ENCODE data around the gene KITLG.
A peak's percentile ranks its signal among the peaks of the same experiment; 100 is the strongest.

KITLG gene

GRCh38 chr12:88559199-88559598 is 21.1 kb downstream of the KITLG start:
- WGBS, 2 donors (ENCODE audit: extremely low coverage in 2 of 2, insufficient read length in 2 of 2, insufficient replicate concordance in 1 of 2) = no CpG with 5 or more reads among the region's 7 CpGs
- H3K4me1 ChIP-seq (ENCODE audit: control insufficient read depth in 2 of 2, insufficient read depth in 1 of 2, low read depth in 1 of 2, low read length in 2 of 2) = peaks cover 2 to 12% of the 10 kb centered on the region in 2 donors
- no peak overlapping the region for H3K4ac ChIP-seq (ENCODE audit: low read length)
- H4K8ac ChIP-seq (ENCODE audit: low read depth, low read length) = no peak overlapping the region
- no peak overlapping the region for H2BK15ac ChIP-seq (ENCODE audit: low read length)
- H2AFZ ChIP-seq (ENCODE audit: low read length) = no peak overlapping the region
- no peaks in the 10 kb centered on the region for H3K9me3 ChIP-seq (replicated peaks in 1 of 2; ENCODE audit: control insufficient read depth in 2 of 2, insufficient read depth in 1 of 2, low read depth in 1 of 2, low read length in 2 of 2)
- H3K27me3 ChIP-seq (ENCODE audit: control insufficient read depth in 3 of 3, insufficient read depth in 3 of 3, low read depth in 1 of 3, low read length in 3 of 3) = no peaks in the 10 kb centered on the region
- no peak overlapping the region for H3K18ac ChIP-seq (ENCODE audit: low read length)
- H3K27ac ChIP-seq (replicated peaks; ENCODE audit: low read length) = no peak overlapping the region
- no peak overlapping the region for H2BK5ac ChIP-seq (ENCODE audit: low read length)
- H3K4me2 ChIP-seq (ENCODE audit: insufficient read depth, low read length, poor library complexity, severe bottlenecking) = no peak overlapping the region
- H2BK120ac ChIP-seq (ENCODE audit: low read depth, low read length) = no peak overlapping the region
- no peaks in the 10 kb centered on the region for H3K36me3 ChIP-seq (replicated peaks in 1 of 2; ENCODE audit: control insufficient read depth in 2 of 2, insufficient read depth in 2 of 2, low read length in 2 of 2)
- H2AK5ac ChIP-seq (ENCODE audit: low read depth, low read length) = no peak overlapping the region
- no peak for DNase-seq (ENCODE audit: low spot score)
- H3K9ac ChIP-seq (ENCODE audit: low read depth, low read length, poor library complexity) = no peak overlapping the region
- no peak overlapping the region for H3K23ac ChIP-seq (ENCODE audit: low read depth, low read length, poor library complexity)
- H3K14ac ChIP-seq (ENCODE audit: low read length) = no peak overlapping the region
- no peak overlapping the region for H2BK12ac ChIP-seq (ENCODE audit: low read length)
- H3K79me1 ChIP-seq (ENCODE audit: low read depth, low read length) = no peaks in the 10 kb centered on the region
- no peak overlapping the region for H3K4me3 ChIP-seq (ENCODE audit: low read length in 2 of 2)
- H4K91ac ChIP-seq (ENCODE audit: low read depth, low read length, poor library complexity) = no peak overlapping the region

GRCh38 chr12:88558340-88558867 is 21.9 kb downstream of the KITLG start:
- no CpG with 5 or more reads among the region's 3 CpGs for WGBS, 2 donors (ENCODE audit: extremely low coverage in 2 of 2, insufficient read length in 2 of 2, insufficient replicate concordance in 1 of 2)
- Histone ChIP-seq H3K14ac (ENCODE audit: low read length) (no peak overlapping the region), H3K4me1 (ENCODE audit: control insufficient read depth in 2 of 2, insufficient read depth in 1 of 2, low read depth in 1 of 2, low read length in 2 of 2) (peaks cover 4 to 18% of the 10 kb centered on the region in 2 donors), H2BK12ac (ENCODE audit: low read length) (no peak overlapping the region), H3K4me3 (ENCODE audit: low read length in 2 of 2) (no peak overlapping the region), H3K9ac (ENCODE audit: low read depth, low read length, poor library complexity) (no peak overlapping the region), H3K27ac (replicated peaks; ENCODE audit: low read length) (no peak overlapping the region), H3K36me3 (replicated peaks in 1 of 2; ENCODE audit: control insufficient read depth in 2 of 2, insufficient read depth in 2 of 2, low read length in 2 of 2) (no peaks in the 10 kb centered on the region), H3K4me2 (ENCODE audit: insufficient read depth, low read length, poor library complexity, severe bottlenecking) (no peak overlapping the region), H2AK5ac (ENCODE audit: low read depth, low read length) (no peak overlapping the region), H3K9me3 (replicated peaks in 1 of 2; ENCODE audit: control insufficient read depth in 2 of 2, insufficient read depth in 1 of 2, low read depth in 1 of 2, low read length in 2 of 2) (no peaks in the 10 kb centered on the region), H3K79me1 (ENCODE audit: low read depth, low read length) (no peaks in the 10 kb centered on the region), H2BK120ac (ENCODE audit: low read depth, low read length) (no peak overlapping the region), H3K18ac (ENCODE audit: low read length) (no peak overlapping the region), H4K8ac (ENCODE audit: low read depth, low read length) (no peak overlapping the region), H3K23ac (ENCODE audit: low read depth, low read length, poor library complexity) (no peak overlapping the region), H3K4ac (ENCODE audit: low read length) (no peak overlapping the region), H2BK5ac (ENCODE audit: low read length) (no peak overlapping the region), H2BK15ac (ENCODE audit: low read length) (no peak overlapping the region), H4K91ac (ENCODE audit: low read depth, low read length, poor library complexity) (no peak overlapping the region), H2AFZ (ENCODE audit: low read length) (no peak overlapping the region), H3K27me3 (ENCODE audit: control insufficient read depth in 3 of 3, insufficient read depth in 3 of 3, low read depth in 1 of 3, low read length in 3 of 3) (no peaks in the 10 kb centered on the region)
- DNase-seq (ENCODE audit: low spot score) = no peak

GRCh38 chr12:88556213-88556774 is 24.0 kb downstream of the KITLG start:
- Histone ChIP-seq H4K8ac (ENCODE audit: low read depth, low read length) (no peak overlapping the region), H3K4ac (ENCODE audit: low read length) (no peak overlapping the region), H3K4me1 (ENCODE audit: control insufficient read depth in 2 of 2, insufficient read depth in 1 of 2, low read depth in 1 of 2, low read length in 2 of 2) (peaks cover 4 to 18% of the 10 kb centered on the region in 2 donors), H3K14ac (ENCODE audit: low read length) (no peak overlapping the region), H3K4me2 (ENCODE audit: insufficient read depth, low read length, poor library complexity, severe bottlenecking) (no peak overlapping the region), H4K91ac (ENCODE audit: low read depth, low read length, poor library complexity) (no peak overlapping the region), H3K9ac (ENCODE audit: low read depth, low read length, poor library complexity) (no peak overlapping the region), H2AK5ac (ENCODE audit: low read depth, low read length) (no peak overlapping the region), H3K23ac (ENCODE audit: low read depth, low read length, poor library complexity) (no peak overlapping the region), H3K36me3 (replicated peaks in 1 of 2; ENCODE audit: control insufficient read depth in 2 of 2, insufficient read depth in 2 of 2, low read length in 2 of 2) (no peaks in the 10 kb centered on the region), H3K27me3 (ENCODE audit: control insufficient read depth in 3 of 3, insufficient read depth in 3 of 3, low read depth in 1 of 3, low read length in 3 of 3) (no peaks in the 10 kb centered on the region), H2BK120ac (ENCODE audit: low read depth, low read length) (peak overlapping the region; percentile 44), H2BK12ac (ENCODE audit: low read length) (no peak overlapping the region), H3K4me3 (ENCODE audit: low read length in 2 of 2) (no peak overlapping the region), H3K27ac (replicated peaks; ENCODE audit: low read length) (no peak overlapping the region), H3K79me1 (ENCODE audit: low read depth, low read length) (no peaks in the 10 kb centered on the region), H2BK15ac (ENCODE audit: low read length) (no peak overlapping the region), H3K18ac (ENCODE audit: low read length) (no peak overlapping the region), H2AFZ (ENCODE audit: low read length) (no peak overlapping the region), H3K9me3 (replicated peaks in 1 of 2; ENCODE audit: control insufficient read depth in 2 of 2, insufficient read depth in 1 of 2, low read depth in 1 of 2, low read length in 2 of 2) (no peaks in the 10 kb centered on the region), H2BK5ac (ENCODE audit: low read length) (no peak overlapping the region)
- WGBS, 2 donors (ENCODE audit: extremely low coverage in 2 of 2, insufficient read length in 2 of 2, insufficient replicate concordance in 1 of 2) = no CpG with 5 or more reads among the region's 2 CpGs
- no peak for DNase-seq (ENCODE audit: low spot score)

- H2AK5ac ChIP-seq (ENCODE audit: low read depth, low read length) = no peak overlapping the region
- H4K91ac ChIP-seq (ENCODE audit: low read depth, low read length, poor library complexity) = no peak overlapping the region
- no peaks in the 10 kb centered on the region for H3K36me3 ChIP-seq (replicated peaks in 1 of 2; ENCODE audit: control insufficient read depth in 2 of 2, insufficient read depth in 2 of 2, low read length in 2 of 2)
- no peak overlapping the region for H4K8ac ChIP-seq (ENCODE audit: low read depth, low read length)
- H3K23ac ChIP-seq (ENCODE audit: low read depth, low read length, poor library complexity) = no peak overlapping the region
- no peak overlapping the region for H3K4me3 ChIP-seq (ENCODE audit: low read length in 2 of 2)
- no peaks in the 10 kb centered on the region for H3K27me3 ChIP-seq (ENCODE audit: control insufficient read depth in 3 of 3, insufficient read depth in 3 of 3, low read depth in 1 of 3, low read length in 3 of 3)
- H2AFZ ChIP-seq (ENCODE audit: low read length) = no peak overlapping the region
- no peak overlapping the region for H3K18ac ChIP-seq (ENCODE audit: low read length)
- WGBS, 2 donors (ENCODE audit: extremely low coverage in 2 of 2, insufficient read length in 2 of 2, insufficient replicate concordance in 1 of 2) = no CpG with 5 or more reads among the region's 3 CpGs
- no peak overlapping the region for H2BK5ac ChIP-seq (ENCODE audit: low read length)
- H3K14ac ChIP-seq (ENCODE audit: low read length) = no peak overlapping the region
- no peak overlapping the region for H3K9ac ChIP-seq (ENCODE audit: low read depth, low read length, poor library complexity)
- H2BK120ac ChIP-seq (ENCODE audit: low read depth, low read length) = no peak overlapping the region
- H3K4me2 ChIP-seq (ENCODE audit: insufficient read depth, low read length, poor library complexity, severe bottlenecking) = no peak overlapping the region
- no peak for DNase-seq (ENCODE audit: low spot score)
- peaks cover 4 to 9% of the 10 kb centered on the region in 2 donors for H3K4me1 ChIP-seq (ENCODE audit: control insufficient read depth in 2 of 2, insufficient read depth in 1 of 2, low read depth in 1 of 2, low read length in 2 of 2)
- H2BK12ac ChIP-seq (ENCODE audit: low read length) = no peak overlapping the region
- H2BK15ac ChIP-seq (ENCODE audit: low read length) = no peak overlapping the region
- H3K9me3 ChIP-seq (replicated peaks in 1 of 2; ENCODE audit: control insufficient read depth in 2 of 2, insufficient read depth in 1 of 2, low read depth in 1 of 2, low read length in 2 of 2) = no peaks in the 10 kb centered on the region
- H3K79me1 ChIP-seq (ENCODE audit: low read depth, low read length) = no peaks in the 10 kb centered on the region
- no peak overlapping the region for H3K27ac ChIP-seq (replicated peaks; ENCODE audit: low read length)
- no peak overlapping the region for H3K4ac ChIP-seq (ENCODE audit: low read length)
Measured at GRCh38 chr12:88553941-88554658, 26.2 kb downstream of the KITLG start.

Measured in neuronal stem cell (in vitro differentiated cells).